ENCODE measurements around the gene PSMA8.

GRCh38 chr18:26119246-26119645 is 14.4 kb upstream of the PSMA8 start:
- no peak for TF ChIP-seq CTCF (IDR thresholded peaks at IDR 0.05)
- no peak for TF ChIP-seq POLR2AphosphoS5 (IDR thresholded peaks at IDR 0.05)
- no peak for TF ChIP-seq POLR2A (IDR thresholded peaks at IDR 0.05)

Measured in sigmoid colon (tissue), 4 donors.